Measurements from ENCODE around the gene VSNL1. TPM values are rescaled to one million over a fixed set of nuclear protein-coding genes. Genes with fewer than 3 reads are reported as not detected.
"Not testable (repeated sequence)": the region's sequence is repeated elsewhere in the genome, so short reads cannot be mapped to it uniquely, and the experiment has no call there.

Gene VSNL1
- total RNA-seq, 1 donor from 2014 or later = 2.1 TPM

DNA sequence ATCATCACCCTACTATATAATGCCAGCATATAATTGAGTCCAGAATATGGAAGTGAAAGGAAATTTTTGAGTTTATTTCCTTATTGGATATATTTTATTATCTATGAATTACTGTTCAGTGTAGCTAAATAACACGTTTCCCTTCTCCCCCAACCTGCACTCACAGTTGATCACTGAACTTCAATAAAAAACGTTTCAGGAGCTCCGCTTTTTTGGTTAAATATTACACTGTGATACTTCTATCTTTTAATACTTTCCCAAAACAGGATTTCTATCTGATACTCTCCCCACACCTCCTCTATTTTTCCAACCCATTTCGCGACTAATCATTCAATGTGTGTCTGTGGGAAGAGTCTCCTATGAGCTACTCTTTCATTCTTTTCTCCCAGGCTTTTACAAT is 7.2 kb downstream of the VSNL1 start:
- H3K27ac Mint-ChIP-seq (ENCODE audit: unreplicated experiment) = no peak overlapping the region
- H3K27me3 Mint-ChIP-seq (ENCODE audit: low read depth) = peaks cover 39% of the 10 kb centered on the region
- no peaks in the 10 kb centered on the region for H3K9me3 Mint-ChIP-seq
- no peak for DNase-seq (ENCODE audit: low read depth, low spot score)
- no peak for TF ChIP-seq CTCF (conservative IDR thresholded peaks at IDR 0.05)
- H3K4me3 Mint-ChIP-seq = no peak overlapping the region
- no peaks in the 10 kb centered on the region for H3K36me3 Mint-ChIP-seq (ENCODE audit: low read depth)
- H3K4me1 Mint-ChIP-seq = no peaks in the 10 kb centered on the region

- Mint-ChIP-seq H3K4me1 (no peaks in the 10 kb centered on the region), H3K36me3 (ENCODE audit: low read depth) (no peaks in the 10 kb centered on the region), H3K4me3 (no peak overlapping the region), H3K27me3 (ENCODE audit: low read depth) (peaks cover 13% of the 10 kb centered on the region), H3K9me3 (no peaks in the 10 kb centered on the region), H3K27ac (ENCODE audit: unreplicated experiment) (no peak overlapping the region)
- TF ChIP-seq CTCF (conservative IDR thresholded peaks at IDR 0.05) = no peak
- DNase-seq (ENCODE audit: low read depth, low spot score) = no peak
Measured at GRCh38 chr2:17550907-17551306, 10.4 kb downstream of the VSNL1 start.

DNA sequence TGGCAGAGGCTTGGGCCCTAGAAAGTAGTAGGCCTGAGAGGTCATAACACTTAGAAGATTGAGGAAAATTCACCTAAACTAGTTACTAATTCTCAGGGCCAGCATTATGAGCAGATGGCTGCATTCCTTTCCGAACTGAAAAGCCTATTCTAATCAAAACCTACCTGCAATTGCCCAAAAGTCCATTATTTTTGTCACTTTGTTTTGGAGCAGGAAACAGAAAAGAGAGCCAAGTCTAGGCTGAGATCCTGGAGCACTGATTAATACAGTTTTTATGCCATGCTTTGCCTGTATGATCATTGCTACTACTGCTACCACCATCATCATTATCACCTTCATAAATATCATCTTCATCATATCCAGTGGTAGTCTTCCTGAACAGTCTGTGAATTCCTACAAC is 14.7 kb downstream of the VSNL1 start:
- Mint-ChIP-seq H3K36me3 (ENCODE audit: low read depth) (no peaks in the 10 kb centered on the region), H3K4me1 (no peaks in the 10 kb centered on the region)

DNA sequence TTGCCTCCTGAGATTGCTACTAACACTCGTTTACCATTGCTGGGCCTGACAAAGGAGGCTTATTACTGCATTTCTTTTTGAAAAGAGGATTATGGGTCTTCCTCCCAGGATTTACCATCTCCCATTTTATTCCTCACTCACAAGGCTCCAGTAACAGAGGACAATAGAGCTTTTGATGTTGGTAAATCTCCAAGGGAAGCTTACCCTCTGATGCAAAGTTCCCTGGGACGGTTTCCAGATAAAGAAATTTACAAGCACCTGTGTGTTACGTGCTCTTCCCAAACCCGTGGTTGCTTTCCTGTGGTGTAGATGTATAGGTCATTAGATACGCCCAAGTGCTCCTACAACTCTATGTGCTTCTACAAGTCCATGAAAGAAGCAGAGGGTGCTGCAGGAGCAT is 17.1 kb downstream of the VSNL1 start:
- Mint-ChIP-seq H3K36me3 (ENCODE audit: low read depth) (no peaks in the 10 kb centered on the region), H3K27ac (ENCODE audit: unreplicated experiment) (no peak overlapping the region), H3K9me3 (no peaks in the 10 kb centered on the region), H3K4me1 (no peaks in the 10 kb centered on the region), H3K27me3 (ENCODE audit: low read depth) (no peaks in the 10 kb centered on the region), H3K4me3 (no peak overlapping the region)
- no peak for DNase-seq (ENCODE audit: low read depth, low spot score)
- no peak for TF ChIP-seq CTCF (conservative IDR thresholded peaks at IDR 0.05)

More for the DNA sequence above, 14.7 kb downstream of the VSNL1 start:
- TF ChIP-seq CTCF (conservative IDR thresholded peaks at IDR 0.05) = no peak
- DNase-seq (ENCODE audit: low read depth, low spot score) = no peak
- Mint-ChIP-seq H3K27ac (ENCODE audit: unreplicated experiment) (no peak overlapping the region), H3K9me3 (no peaks in the 10 kb centered on the region), H3K27me3 (ENCODE audit: low read depth) (no peaks in the 10 kb centered on the region), H3K4me3 (no peak overlapping the region)

DNA sequence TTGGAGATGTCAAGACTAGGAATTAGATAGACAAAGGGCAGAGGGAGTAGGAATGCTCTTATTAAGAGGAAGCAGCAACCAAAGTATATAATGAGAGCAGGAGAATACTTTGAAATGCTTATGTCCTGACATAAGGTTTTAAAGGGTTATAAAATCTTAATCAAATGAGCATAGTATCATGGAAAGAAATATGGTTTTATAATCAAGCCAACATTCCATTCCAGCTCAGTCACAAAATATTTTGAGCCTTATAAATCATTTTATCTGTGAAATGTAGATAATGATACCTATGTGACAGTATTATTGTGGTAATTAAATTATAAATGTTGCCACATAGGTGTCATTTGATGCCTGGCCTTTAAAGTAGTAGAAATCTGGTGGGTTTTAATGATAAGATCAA is 17.6 kb downstream of the VSNL1 start:
- Mint-ChIP-seq H3K9me3 (no peaks in the 10 kb centered on the region), H3K27me3 (ENCODE audit: low read depth) (no peaks in the 10 kb centered on the region), H3K4me3 (no peak overlapping the region), H3K4me1 (no peaks in the 10 kb centered on the region), H3K27ac (ENCODE audit: unreplicated experiment) (no peak overlapping the region), H3K36me3 (ENCODE audit: low read depth) (no peaks in the 10 kb centered on the region)
- TF ChIP-seq CTCF (conservative IDR thresholded peaks at IDR 0.05) = no peak
- DNase-seq (ENCODE audit: low read depth, low spot score) = no peak

DNA sequence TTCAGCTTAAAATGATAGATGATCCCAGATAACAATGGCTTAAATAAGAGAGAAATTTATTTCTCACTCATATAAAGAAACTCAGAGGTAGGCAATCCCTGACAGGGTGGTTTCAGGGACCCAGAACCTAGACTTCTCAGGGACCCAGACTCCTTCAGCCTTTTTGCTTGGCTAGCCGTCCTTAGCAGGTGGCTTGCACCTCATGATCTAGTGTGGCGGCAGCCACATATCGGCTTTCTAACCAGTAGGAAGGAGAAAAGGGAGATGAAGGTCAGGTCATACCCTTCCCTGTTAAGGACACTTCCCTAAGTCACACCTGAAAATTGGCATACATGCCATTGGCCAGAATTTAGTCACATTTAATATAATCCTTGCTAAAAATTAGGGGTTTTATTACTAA is 18.4 kb downstream of the VSNL1 start:
- H3K4me1 Mint-ChIP-seq = no peaks in the 10 kb centered on the region
- no peaks in the 10 kb centered on the region for H3K36me3 Mint-ChIP-seq (ENCODE audit: low read depth)

GRCh38 chr2:17565726-17566125 is 25.2 kb downstream of the VSNL1 start:
- not testable (repeated sequence) for H3K36me3 Mint-ChIP-seq (ENCODE audit: low read depth); H3K4me3 Mint-ChIP-seq; H3K27ac Mint-ChIP-seq (ENCODE audit: unreplicated experiment); H3K9me3 Mint-ChIP-seq; DNase-seq (ENCODE audit: low read depth, low spot score); H3K27me3 Mint-ChIP-seq (ENCODE audit: low read depth); H3K4me1 Mint-ChIP-seq

More for the DNA sequence above, 18.4 kb downstream of the VSNL1 start:
- Mint-ChIP-seq H3K27me3 (ENCODE audit: low read depth) (no peaks in the 10 kb centered on the region), H3K27ac (ENCODE audit: unreplicated experiment) (no peak overlapping the region), H3K4me3 (no peak overlapping the region), H3K9me3 (no peaks in the 10 kb centered on the region)
- TF ChIP-seq CTCF (conservative IDR thresholded peaks at IDR 0.05) = no peak
- no peak for DNase-seq (ENCODE audit: low read depth, low spot score)
